HFFc6 (cell line): ENCODE measurements around the gene TXNDC16. TPM values are rescaled to one million over a fixed set of nuclear protein-coding genes. Genes with fewer than 3 reads are reported as not detected.

Experiments
- DNase-seq: peaks from one replicate; pipeline ENCODE4 v3.0.0-alpha.2; 2018
- H3K27ac Mint-ChIP-seq: 2 replicates; pipeline ENCODE4 v1.8.0; 2020; ENCODE audit warnings: mild to moderate bottlenecking, mixed read lengths
- H3K27me3 Mint-ChIP-seq: 2 replicates; pipeline ENCODE4 v1.8.0; 2021; ENCODE audit warnings: mild to moderate bottlenecking, moderate library complexity, mixed read lengths; ENCODE audit not compliant: insufficient read depth
- H3K36me3 Mint-ChIP-seq: 2 replicates; pipeline ENCODE4 v1.8.0; 2021; ENCODE audit warnings: low read depth, mixed read lengths
- H3K4me1 Mint-ChIP-seq: 2 replicates; pipeline ENCODE4 v1.8.0; 2020; ENCODE audit warnings: low read depth, mixed read lengths
- H3K4me3 Mint-ChIP-seq: 2 replicates; pipeline ENCODE4 v1.8.0; 2020; ENCODE audit warnings: mild to moderate bottlenecking, moderate library complexity, mixed read lengths
- H3K9me3 Mint-ChIP-seq: 2 replicates; pipeline ENCODE4 v1.8.0; 2020; ENCODE audit warnings: mild to moderate bottlenecking, mixed read lengths
- total RNA-seq, 6 experiments: library from RNA; stranded (reverse); fragmentation: NEBNext Ultra II Directional; extraction: Animal tissue kit (Norgen Biotek cat#: 25700); gene quantifications; 2 replicates in 1 of 6; 3 replicates in 5 of 6; pipeline ENCODE4 v1.2.3, GENCODE V29; 2021
- TF ChIP-seq, protein P1 (sequence below): fragments of 200-600 bp; sonication (generic); IDR thresholded peaks from 2 replicates; pipeline ENCODE4 v1.5.0; 2021; ENCODE audit warnings: antibody characterized with exemption, mild to moderate bottlenecking

Gene TXNDC16
- total RNA-seq, 6 experiments from 2014 or later = 1.5 to 2.2 (median 1.8) TPM

DNA sequence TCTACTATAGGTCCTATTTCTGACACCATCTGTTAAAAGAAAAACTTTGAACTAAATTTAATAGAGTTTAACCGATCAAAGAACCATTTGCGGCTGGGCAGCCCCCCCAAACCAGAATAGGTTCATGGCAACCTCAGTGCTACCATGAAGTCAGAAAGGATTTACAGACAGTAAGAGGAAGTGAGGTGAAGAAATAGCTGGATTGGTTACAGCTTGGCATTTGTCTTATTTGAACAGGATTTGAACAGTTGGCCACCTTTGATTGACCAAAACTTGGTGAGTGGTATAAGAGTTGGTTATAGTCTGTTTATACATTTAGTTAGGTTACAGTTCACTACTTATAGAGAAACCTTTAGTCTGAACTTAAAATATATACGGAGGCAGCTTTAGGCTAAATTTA is 88.9 kb downstream of the TXNDC16 start:
- Mint-ChIP-seq H3K9me3 (no peaks in the 10 kb centered on the region), H3K4me1 (peaks cover 12% of the 10 kb centered on the region), H3K27ac (no peak overlapping the region), H3K36me3 (peaks cover 11% of the 10 kb centered on the region), H3K27me3 (no peaks in the 10 kb centered on the region), H3K4me3 (no peak overlapping the region)
- TF ChIP-seq, protein P1, sequence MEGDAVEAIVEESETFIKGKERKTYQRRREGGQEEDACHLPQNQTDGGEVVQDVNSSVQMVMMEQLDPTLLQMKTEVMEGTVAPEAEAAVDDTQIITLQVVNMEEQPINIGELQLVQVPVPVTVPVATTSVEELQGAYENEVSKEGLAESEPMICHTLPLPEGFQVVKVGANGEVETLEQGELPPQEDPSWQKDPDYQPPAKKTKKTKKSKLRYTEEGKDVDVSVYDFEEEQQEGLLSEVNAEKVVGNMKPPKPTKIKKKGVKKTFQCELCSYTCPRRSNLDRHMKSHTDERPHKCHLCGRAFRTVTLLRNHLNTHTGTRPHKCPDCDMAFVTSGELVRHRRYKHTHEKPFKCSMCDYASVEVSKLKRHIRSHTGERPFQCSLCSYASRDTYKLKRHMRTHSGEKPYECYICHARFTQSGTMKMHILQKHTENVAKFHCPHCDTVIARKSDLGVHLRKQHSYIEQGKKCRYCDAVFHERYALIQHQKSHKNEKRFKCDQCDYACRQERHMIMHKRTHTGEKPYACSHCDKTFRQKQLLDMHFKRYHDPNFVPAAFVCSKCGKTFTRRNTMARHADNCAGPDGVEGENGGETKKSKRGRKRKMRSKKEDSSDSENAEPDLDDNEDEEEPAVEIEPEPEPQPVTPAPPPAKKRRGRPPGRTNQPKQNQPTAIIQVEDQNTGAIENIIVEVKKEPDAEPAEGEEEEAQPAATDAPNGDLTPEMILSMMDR = no peak
- no peak for DNase-seq

DNA sequence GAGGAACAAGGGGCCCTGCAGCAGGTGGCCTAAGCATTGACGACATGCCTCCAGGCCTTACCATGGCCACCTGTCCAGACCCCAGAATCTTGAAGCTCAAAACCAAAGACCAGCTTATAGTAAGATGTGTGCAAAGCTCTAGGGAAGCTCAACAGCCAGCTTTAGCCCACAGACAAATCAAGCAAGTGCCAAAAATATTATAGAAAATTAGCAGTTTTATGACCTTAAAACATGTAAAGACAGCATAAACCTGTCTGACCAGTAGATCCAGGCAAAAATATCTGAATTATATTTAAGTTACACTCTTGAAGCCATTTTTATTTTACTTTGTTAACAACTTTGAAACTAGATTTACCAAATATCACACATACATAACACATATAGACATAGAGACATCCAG is 90.6 kb downstream of the TXNDC16 start:
- TF ChIP-seq, protein P1 = no peak
- Mint-ChIP-seq H3K36me3 (peaks cover 11% of the 10 kb centered on the region), H3K27me3 (no peaks in the 10 kb centered on the region), H3K4me3 (no peak overlapping the region), H3K9me3 (no peaks in the 10 kb centered on the region), H3K4me1 (peaks cover 28% of the 10 kb centered on the region), H3K27ac (no peak overlapping the region)
- no peak for DNase-seq

GRCh38 chr14:52458721-52459085 is 93.6 kb downstream of the TXNDC16 start:
- Mint-ChIP-seq H3K4me3 (peak overlapping the region; percentile 78; the same call in 1 of the 2 replicates), H3K36me3 (peaks cover 11% of the 10 kb centered on the region), H3K27me3 (no peaks in the 10 kb centered on the region), H3K4me1 (peaks cover 49% of the 10 kb centered on the region), H3K9me3 (no peaks in the 10 kb centered on the region), H3K27ac (no peak overlapping the region; the same call in 1 of the 2 replicates)
- TF ChIP-seq, protein P1 = no peak
- DNase-seq = no peak

DNA sequence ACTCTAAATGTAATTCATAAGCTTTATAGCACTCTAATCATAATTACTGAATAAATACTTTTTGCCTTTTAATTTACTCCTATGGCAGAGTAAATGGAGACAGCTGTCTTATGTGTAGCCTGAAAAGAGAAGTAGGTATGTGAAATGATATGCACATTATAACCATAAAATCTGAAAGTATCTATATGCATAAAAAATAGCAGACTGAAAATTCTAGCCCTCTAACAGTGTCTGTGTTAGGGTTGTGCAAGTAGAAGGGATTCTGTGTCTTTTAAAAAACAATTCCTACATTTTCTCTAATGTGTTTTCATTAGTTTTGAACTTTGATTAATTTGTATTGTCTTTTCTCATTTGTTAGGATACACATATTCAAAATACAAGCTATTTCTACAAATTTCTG is 94.9 kb downstream of the TXNDC16 start:
- Mint-ChIP-seq H3K27ac (peak overlapping the region; percentile 85; the same call in 1 of the 2 replicates), H3K4me1 (peaks cover 49% of the 10 kb centered on the region), H3K36me3 (peaks cover 16% of the 10 kb centered on the region), H3K4me3 (no peak overlapping the region), H3K27me3 (no peaks in the 10 kb centered on the region), H3K9me3 (no peaks in the 10 kb centered on the region)
- no peak for DNase-seq
- TF ChIP-seq, protein P1 = no peak

- H3K27me3 Mint-ChIP-seq = no peaks in the 10 kb centered on the region
- H3K4me3 Mint-ChIP-seq = peak overlapping the region; percentile 23; the same call in 1 of the 2 replicates
- peaks cover 11% of the 10 kb centered on the region for H3K36me3 Mint-ChIP-seq
- H3K9me3 Mint-ChIP-seq = no peaks in the 10 kb centered on the region
- H3K27ac Mint-ChIP-seq = peak overlapping the region; percentile 62
- peaks cover 49% of the 10 kb centered on the region for H3K4me1 Mint-ChIP-seq
- TF ChIP-seq, protein P1 = no peak
- peak; percentile 70 for DNase-seq
These were observed 96.8 kb downstream of the TXNDC16 start for GRCh38 chr14:52455291-52456088.
